A549 (cell line): ENCODE results near the gene TTC34.
"Not testable (repeated sequence)": the region's sequence is repeated elsewhere in the genome, so short reads cannot be mapped to it uniquely, and the experiment has no call there.

Source experiments
- CTCF ChIP-seq: fragments of >200 bp; sonication (Bioruptor Twin); formaldehyde crosslinking; IDR thresholded peaks from 3 replicates; pipeline ENCODE4 v1.5.1; 2016
- FOSL2 ChIP-seq, 2 experiments: fragments of 450-650 bp in 1 of 2; fragments of >200 bp in 1 of 2; sonication (Bioruptor Twin) in 1 of 2; formaldehyde crosslinking; IDR thresholded peaks; 2 replicates each; pipeline versions ENCODE4 v1.5.0 to v1.6.1; 2016 to 2020; ENCODE audit warnings: mild to moderate bottlenecking in 1 of 2, moderate library complexity in 1 of 2
- HDAC2 ChIP-seq: fragments of 200-600 bp; sonication (generic); IDR thresholded peaks from 2 replicates; pipeline ENCODE4 v1.6.1; 2016
- NR3C1 ChIP-seq: fragments of >200 bp; sonication (Bioruptor Twin); formaldehyde crosslinking; IDR thresholded peaks from 3 replicates; pipeline ENCODE4 v1.6.1; 2017
- RFX5 ChIP-seq: fragments of 450-650 bp; IDR thresholded peaks from 2 replicates; pipeline ENCODE4 v1.7.1; 2014; ENCODE audit warnings: antibody characterized with exemption, mild to moderate bottlenecking, moderate library complexity
- RNF2 ChIP-seq: fragments of 200-600 bp; sonication (generic); IDR thresholded peaks from 2 replicates; pipeline ENCODE4 v1.6.1; 2016; ENCODE audit warnings: low read depth, mild to moderate bottlenecking, antibody characterized with exemption, moderate library complexity, borderline replicate concordance

- TF ChIP-seq CTCF; FOSL2 (IDR thresholded peaks at IDR 0.05); FOSL2 (CRISPR knock-in tag; IDR thresholded peaks at IDR 0.05); RNF2; RFX5; HDAC2; NR3C1: not testable (repeated sequence)
Measured at GRCh38 chr1:2751866-2752265, 49.6 kb downstream of the TTC34 start.
